HG03521 (cell line): ENCODE measurements around the gene UTP18.
"Not testable (repeated sequence)": the region's sequence is repeated elsewhere in the genome, so short reads cannot be mapped to it uniquely, and the experiment has no call there.

Source experiments
- ATAC-seq: cut with Tn5 transposase; IDR thresholded peaks from one replicate; pipeline ENCODE4 v1.9.1; 2021; ENCODE audit warnings: mild to moderate bottlenecking, moderate library complexity; ENCODE audit not compliant: unreplicated experiment

UTP18 gene

DNA sequence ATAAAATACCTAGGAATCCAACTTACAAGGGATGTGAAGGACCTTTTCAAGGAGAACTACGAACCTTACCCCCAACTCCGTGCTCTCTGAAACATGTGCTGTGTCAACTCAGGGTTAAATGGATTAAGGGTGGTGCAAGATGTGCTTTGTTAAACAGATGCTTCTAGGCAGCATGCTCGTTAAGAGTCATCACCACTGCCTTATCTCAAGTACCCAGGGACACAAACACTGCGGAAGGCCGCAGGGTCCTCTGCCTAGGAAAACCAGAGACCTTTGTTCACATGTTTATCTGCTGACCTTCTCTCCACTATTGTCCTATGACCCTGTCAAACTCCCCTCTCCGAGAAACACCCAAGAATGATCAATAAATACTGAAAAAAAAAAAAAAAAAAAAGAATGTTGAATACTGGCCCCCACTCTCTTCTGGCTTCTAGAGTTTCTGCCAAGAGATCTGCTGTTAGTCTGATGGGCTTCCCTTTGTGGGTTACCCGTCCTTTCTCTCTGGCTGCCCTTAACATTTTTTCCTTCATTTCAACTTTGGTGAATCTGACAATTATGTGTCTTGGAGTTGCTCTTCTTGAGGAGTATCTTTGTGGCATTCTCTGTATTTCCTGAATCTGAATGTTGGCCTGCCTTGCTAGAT lies 70.6 kb downstream of the UTP18 start:
- ATAC-seq = not testable (repeated sequence)

DNA sequence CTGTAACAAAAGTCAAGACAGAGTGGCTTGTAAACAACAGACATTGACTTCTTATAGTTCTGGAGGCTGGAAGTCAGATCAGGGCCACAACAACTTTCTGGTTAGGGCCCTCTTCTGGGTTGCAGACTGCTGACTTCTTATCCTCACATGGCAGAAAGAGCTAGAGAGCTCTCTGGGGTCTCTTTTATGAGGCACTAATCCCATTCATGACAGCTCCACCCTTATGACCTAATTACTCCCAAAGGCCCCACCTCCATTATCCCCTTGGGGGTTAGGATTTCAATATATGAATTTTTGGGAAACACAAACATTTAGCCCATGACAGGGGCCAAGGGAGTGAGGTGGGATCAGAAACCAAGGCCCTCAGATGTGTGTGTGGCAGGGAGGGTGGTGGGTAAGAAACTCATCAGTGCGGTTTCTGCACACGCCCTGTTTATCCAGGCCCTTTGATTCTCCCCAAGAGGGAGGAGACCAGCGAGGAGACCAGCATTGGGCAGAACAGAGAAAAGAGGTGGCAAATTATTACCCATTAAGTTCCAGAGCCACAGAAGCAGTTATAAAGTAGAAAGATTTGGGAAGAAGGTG lies 74.8 kb downstream of the UTP18 start:
- no peak for ATAC-seq

DNA sequence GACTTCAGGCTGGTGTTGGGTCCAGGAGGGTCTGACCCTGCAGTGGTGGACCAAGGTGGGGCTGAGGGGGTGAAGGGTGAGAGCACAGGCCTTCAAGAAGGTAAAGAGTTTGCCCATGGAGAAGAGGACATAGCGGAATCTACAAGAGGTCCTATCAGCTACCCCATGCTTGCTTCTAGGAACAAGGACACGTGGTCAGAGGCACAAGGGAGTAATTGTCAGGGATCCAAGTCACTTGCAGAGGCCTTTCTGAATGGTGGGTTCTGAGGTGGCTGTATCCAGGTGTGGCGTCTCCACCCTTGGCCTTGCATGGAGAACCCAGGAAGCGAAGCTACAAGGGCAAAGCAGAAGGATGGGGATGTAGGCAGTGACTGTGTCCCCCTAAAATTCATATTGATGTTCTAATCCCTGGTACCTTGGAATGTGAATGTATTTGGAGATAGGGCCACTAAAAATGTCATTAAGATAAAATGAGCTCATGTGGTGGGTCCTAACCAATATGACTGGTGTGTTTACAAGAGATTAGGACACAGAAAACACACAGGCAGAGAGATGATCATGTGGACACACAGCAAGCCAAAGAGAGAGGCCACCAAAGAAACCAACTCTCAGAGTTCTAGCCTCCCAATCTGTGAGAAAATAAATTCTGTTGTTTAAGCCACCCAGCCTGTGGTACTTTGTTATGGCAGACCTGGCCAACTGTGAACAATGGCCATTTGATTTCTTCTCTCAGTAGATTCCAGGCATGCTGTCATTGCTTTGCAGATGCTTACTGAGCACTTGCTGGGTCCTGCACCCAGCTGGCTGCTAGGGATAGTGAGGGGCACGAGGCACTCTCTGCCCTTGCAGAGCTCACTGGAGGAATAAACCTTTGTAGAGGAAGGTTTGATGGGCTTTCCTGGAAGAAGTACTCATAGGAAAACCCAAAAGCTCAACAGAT lies 75.8 kb downstream of the UTP18 start:
- ATAC-seq = no peak

DNA sequence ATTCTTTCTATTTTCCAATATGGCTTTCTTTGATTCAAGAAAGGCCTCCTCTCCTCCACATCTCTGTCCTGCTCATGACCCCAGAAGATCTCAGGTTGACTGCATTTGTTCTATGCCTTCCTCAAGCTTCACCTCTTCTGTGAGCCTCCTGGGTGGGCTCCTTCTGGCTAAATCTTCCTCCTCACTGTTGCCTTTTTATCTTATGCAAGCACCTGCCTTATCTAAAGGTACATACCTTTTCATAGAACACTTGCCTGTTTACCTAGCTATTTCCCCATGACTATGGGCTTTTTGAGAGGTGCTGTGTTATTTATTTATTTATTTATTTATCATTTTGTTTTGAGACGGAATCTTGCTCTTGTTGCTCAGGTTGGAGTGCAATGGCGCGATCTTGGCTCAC lies 81.1 kb downstream of the UTP18 start:
- ATAC-seq = no peak

DNA sequence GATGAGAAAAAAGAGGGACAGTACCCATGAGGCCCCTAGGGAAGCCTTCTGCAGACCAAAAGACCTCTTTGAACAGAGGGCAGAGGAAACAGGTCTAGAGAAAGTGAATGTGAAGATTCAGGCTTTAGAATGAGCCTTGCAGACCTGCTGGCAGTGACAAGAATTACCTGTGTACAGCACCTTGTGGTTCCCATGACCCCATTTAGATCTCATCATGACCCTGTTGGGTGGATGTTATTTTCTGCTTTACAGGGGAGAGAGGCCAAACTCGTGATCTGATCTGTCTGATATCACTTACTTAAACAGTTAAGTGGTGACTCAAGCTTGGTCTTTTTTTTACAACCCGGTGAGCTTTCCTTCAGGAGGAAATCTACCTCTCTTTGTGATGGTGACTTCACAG lies 81.9 kb downstream of the UTP18 start:
- no peak for ATAC-seq

DNA sequence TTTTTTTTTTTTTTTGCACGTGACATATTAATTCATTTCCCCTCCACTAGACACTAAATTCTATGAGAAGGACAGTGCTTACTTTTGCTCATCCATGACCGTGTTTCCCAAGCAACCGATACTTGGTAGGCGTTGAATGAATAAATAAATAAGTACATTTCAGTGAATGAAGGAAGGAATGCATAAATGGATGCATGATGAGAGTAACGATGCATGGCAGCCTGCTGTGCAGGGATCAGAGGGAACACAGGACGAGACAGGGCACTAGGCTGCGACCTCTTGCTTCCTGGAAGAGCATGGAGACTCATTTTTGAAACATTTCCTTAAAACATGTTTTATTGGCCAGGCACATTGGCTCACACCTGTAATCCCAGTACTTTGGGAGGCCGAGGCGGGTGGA lies 84.2 kb downstream of the UTP18 start:
- no peak for ATAC-seq

DNA sequence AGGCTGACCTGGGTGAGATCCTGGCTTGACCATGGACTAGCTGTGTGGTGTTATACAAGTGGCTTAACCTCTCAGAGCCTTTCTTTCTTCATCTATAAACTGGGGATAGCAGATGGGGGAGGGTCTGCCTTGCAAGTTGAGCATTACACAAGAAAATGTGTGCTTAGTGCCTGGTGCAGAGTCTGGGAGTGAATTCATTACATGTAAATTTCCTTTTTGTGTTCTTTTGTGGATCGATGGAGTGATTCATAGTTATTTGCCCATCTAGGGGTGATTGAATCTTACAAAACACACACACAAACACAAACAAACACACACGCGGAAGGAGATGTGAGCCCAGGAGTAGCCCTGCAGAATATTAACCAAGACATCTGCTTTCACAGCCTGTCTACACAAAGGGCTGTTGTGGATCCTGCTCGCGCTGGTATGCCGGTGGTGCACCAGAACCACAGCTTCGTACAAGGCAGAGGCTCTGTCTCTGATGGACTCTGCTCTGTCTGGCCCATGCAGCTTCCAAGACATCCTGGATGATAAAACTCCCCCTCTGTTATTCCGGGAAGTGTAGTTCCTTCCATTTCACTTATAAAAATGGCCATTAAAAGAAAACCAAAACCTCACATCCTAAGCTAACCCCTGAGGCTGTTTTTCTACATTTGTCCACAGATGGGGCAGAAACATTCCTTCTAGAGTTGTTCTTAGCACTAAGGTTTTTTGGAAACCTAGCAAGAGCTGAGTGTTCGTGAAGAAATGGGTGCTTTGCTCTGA lies 86.1 kb downstream of the UTP18 start:
- ATAC-seq = no peak
